HG02852 (cell line): ENCODE measurements around the gene ST6GALNAC4.
"Not testable (repeated sequence)": the region's sequence is repeated elsewhere in the genome, so short reads cannot be mapped to it uniquely, and the experiment has no call there.

ENCODE experiments used
- ATAC-seq: cut with Tn5 transposase; IDR thresholded peaks from one replicate; pipeline ENCODE4 v1.9.1; 2021; ENCODE audit warnings: mild to moderate bottlenecking, moderate library complexity; ENCODE audit not compliant: unreplicated experiment

The ST6GALNAC4 gene

DNA sequence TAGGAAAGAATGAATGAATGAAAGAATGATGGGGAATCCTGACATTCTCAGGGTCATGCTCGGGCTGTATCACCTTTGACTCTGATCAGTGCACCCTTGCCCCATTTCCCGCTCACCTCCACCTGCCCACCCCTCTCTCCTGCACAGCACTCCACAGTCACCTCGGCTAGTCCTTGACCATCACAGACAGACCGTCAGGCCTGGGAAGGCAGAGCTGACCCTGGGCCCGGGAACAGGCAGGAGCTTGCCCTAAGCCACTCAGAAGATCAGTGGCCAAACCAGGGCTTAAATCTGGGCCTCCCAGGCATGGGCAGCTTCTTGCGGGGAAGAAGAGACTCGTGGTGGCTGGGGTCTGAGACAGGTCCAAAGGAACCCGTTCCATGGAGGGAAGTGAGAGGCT lies 21.0 kb downstream of the ST6GALNAC4 start:
- ATAC-seq = no peak

DNA sequence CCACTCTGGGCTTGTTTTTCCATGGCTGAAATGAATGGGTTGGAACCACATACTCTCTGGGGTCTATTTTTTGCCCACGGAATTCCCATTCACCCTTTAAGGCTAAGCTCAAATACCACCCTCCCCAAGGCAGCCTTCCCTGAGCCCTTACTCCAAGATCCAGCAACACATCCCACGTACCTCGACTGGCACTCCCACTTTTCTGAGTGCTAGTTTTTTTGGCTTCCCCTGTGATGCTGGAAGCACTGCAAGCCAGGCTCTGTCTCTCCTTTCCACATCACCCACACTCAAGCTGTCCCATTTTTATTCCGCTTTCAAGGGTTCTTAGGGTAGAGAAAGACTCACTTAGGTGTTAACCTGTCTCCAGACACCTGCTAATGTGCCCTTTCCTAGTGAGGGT lies 23.4 kb downstream of the ST6GALNAC4 start:
- no peak for ATAC-seq

GRCh38 chr9:127892831-127893230 lies 24.0 kb downstream of the ST6GALNAC4 start:
- ATAC-seq = no peak

GRCh38 chr9:127890053-127890452 lies 26.8 kb downstream of the ST6GALNAC4 start:
- ATAC-seq = no peak

GRCh38 chr9:127887792-127888191 lies 29.0 kb downstream of the ST6GALNAC4 start:
- no peak for ATAC-seq

- ATAC-seq = no peak
These were observed 30.4 kb downstream of the ST6GALNAC4 start for GRCh38 chr9:127886401-127886972.

DNA sequence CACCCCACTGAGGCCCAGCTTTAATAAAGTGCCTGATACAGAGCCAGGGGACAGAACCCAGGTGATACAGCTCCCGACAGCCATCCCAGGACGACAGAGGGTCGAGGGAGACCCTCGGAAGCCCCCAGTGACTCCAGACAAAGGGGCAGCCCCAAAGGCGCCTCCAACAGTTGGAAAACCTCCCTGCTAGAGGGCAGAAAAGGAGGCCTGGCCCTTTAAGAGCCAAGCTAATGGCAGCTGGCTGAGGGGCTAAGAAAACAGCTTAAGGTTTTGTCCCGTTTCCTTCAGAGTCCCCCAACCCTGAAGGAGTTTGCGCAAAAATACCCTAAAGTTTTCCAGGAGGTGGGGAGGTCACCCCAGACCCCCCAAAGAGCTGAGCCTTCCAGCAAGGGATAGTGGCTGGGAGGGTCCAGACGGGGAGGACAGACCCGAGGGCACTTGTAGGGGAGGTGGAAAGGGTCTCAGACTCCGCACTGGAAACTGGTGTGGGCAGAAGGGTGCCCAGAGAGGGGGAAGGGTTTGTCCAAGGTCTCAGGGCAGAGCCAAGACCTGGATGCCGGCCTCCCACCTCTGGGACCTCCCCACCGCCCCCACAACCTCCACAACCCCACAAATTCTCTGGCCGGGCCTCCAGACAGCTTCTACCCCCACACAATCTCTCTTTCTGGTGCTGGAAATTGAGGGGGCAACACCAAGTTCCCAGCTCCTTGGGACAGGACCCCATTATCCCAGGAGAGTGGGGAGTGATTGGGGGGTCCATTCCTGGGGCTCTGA lies 31.1 kb downstream of the ST6GALNAC4 start:
- ATAC-seq = no peak

DNA sequence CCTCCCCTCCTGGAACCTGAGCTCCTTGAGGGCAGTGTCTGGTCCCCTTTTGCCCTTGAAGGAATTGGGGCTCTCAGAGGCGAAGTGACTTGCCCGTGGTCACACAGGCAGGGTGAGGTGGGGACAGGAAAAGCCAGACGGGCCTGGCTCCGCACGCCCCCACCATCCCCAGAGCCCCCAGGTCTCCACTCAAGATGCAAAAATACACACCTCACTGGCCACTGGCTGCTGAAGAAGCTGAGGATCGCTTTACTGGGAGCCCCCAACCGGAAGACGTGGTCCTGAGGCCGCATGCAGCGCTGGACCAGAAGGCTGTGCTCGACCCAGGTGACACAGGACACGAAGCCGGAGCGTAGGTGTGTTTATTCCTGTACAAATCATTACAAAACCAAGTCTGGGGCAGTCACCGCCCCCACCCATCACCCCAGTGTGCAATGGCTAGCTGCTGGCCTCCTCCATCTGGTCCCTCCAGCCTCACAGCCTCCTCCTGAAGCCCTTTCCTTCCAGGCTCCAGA lies 31.8 kb downstream of the ST6GALNAC4 start:
- ATAC-seq = no peak

GRCh38 chr9:127884427-127884911 lies 32.4 kb downstream of the ST6GALNAC4 start:
- ATAC-seq = no peak

- no peak for ATAC-seq
These were observed 32.9 kb downstream of the ST6GALNAC4 start for GRCh38 chr9:127883959-127884358.

DNA sequence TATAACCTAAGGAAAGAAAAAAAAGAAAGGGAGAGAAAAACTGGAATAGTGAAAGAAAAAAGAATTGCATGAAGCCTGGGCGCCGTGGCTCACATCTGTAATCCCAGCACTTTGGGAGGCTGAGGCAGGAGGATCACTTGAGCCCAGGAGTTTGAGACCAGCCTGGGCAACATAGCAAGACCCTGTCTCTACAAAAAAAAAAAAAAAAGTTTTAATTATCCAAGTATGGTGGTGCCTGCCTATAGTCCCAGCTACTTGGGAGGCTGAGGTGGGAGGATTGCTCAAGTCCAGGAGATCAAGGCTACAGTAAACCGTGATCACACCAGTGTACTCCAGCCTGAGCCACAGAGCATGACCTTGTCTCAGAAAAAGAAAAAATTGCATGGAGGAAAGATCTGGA lies 35.1 kb downstream of the ST6GALNAC4 start:
- not testable (repeated sequence) for ATAC-seq

DNA sequence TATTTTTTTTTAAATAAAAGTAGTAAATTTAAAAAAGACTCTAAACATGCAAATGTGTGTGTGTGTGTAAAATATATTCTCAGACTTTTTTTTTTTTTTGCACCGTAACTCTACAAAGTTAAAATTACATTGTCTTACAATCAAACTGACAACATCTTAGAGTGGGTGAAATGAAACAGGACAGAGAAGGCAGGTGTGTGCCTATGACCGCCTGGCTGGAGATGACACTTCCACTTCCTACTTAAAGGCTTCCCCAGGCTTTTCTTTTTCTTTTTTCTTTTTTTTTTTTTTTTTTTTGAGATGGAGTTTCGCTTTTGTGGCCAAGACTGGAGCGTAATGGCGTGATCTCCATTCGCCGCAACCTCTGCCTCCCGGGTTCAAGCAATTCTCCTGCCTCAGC lies 36.7 kb downstream of the ST6GALNAC4 start:
- no peak for ATAC-seq

DNA sequence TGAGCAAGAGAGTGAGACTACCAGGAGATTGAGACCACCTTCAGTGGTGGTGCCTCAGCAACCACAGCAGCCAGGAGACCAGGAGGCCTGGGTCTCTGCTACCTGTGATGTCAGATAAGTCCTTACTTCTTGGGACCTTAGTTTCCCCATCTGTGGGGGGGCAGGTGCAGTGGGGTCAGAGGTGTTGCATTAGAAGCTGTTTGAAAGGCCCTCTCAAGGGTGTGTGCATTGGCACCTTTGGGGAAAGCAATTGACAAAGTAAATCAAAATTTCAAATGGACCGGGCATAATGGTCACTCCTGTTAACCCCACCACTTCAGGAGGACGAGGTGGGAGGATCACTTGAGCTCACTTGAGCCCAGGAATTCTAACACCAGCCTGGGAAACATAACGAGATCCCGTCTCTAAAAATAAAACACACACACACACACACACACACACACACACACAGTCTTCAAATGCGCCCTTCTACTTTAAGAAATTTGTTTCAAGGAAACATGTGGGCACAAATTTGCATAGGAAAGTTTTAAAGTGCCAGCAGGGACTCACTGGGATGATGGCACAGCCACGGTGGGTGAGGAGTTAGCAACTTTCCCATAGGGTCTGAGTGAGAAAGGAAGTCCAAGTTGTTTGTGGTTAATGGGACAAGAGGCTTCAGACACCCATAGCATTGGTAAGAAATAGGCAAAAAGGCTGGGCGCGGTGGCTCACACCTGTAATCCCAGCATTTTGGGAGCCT lies 38.0 kb downstream of the ST6GALNAC4 start:
- ATAC-seq = no peak

DNA sequence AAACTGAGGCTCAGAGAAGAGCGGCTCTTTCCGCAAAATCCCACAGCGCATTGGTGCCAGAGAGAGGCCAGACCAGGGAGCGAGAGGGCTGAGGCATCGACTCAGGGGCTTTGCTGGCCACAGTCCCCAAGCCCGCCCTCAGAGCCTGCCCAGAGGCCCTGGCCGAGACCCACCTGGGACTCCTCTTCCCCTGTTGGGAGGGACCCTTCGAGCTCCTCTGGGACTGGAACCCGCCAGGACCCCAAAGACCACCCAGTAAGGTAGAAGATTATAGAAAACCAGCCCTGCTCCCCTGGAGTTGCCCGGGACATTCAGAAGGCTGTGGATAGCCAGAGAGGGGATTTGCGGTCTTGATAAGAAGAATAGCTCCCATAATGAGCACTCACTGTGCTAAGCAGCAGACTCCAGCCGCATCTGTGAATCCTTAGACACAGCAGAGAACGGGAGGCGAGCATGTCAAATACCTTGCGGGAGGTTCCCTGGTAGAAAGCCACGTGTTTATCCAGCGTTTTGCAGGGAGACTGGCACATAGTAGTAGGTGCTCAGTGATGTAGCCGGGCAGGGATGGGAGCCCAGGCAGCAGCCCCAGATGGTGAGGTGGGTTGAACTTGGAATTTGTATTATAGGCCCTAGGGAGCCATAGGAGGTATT lies 38.7 kb downstream of the ST6GALNAC4 start:
- no peak for ATAC-seq

GRCh38 chr9:127877566-127877998 lies 39.3 kb downstream of the ST6GALNAC4 start, which contains the start of gene AK1:
AK1 (minus strand) TSS chr9:127877675; CDS start chr9:127874617, 3,058 bp downstream.
- ATAC-seq = no peak

DNA sequence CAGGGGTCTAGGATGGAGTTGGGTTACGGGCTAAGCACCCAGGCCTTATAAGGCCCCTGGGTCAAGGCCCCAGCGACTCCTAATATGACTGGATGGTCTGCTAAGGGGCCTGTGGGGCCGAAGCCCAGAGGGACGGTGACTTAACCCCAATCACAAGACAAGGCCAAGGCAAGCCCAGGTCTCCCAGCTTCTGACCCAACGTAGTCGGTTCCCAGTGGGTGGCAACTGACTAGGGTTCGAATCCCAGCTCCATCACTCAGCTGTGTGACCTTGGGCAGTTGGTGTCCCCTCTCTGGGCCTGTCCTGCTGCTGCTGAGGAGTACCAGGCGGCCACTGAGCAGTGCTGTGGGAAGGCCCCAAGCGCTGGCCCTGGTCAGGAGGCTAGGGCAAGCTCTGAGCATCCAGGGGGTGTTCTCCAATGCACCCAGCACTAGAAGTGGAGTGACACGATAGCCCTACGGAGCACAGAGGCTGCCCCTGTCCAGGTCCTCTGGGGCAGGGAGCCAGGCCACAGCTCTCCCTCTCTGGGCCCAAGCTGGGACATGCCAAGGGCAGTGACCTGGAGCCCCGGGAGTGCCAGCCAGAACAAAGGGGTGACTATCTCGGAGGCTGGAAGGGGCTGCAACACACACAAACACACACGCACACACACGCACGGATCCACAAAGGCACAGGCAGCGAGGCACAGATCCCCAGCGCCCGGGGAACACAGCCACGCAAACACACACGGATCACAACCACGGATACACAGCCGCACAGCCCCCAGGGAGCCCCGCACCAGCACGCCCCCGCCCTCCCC lies 39.9 kb downstream of the ST6GALNAC4 start:
- no peak for ATAC-seq

DNA sequence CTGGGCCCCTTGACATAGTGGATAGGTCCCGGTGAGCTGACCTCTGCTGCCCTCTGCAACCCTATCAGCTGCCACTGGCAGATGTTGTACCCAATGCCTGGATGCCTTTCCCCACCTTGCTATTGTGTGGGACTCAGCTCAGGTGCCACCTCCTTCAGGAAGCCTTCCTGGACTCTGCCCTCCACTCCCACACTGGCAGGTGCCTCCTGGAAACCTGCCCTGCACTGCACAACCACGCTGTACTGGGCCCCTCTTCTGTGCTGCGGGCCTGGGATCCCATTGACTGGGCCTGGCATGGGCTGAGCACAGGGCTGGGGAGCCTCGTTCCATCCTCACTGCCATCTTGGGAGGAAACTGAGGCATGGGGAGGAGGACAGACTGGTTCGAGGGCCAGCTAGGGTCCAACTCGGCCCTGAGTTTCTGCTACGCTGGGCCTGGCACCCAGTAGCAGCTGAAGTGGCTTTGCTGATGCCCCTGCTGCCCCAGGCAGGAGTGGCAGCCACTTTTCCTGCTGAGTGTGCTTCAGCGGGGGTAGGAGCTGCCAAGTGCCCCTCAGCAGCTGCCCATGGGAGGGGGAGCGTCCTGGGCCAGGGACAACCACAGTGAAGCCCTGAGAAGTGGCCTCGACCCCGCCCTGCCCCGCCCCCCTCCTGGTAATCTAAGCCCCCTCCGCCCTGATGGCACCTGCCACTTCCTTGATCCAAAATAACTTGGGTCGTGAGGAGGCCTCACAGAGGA lies 40.6 kb downstream of the ST6GALNAC4 start:
- no peak for ATAC-seq

- no peak for ATAC-seq
These were observed 41.4 kb downstream of the ST6GALNAC4 start for GRCh38 chr9:127875306-127875966.
